Right forelimb (tissue), 1 donor: ENCODE measurements around the gene MICAL1.

Experiments
- DNase-seq: peaks from one replicate; pipeline ENCODE4 v3.0.0-alpha.2; 2018

MICAL1 gene

GRCh38 chr6:109428889-109429477 is 26.6 kb downstream of the MICAL1 start:
- no peak for DNase-seq

GRCh38 chr6:109424946-109425345 is 30.6 kb downstream of the MICAL1 start:
- no peak for DNase-seq

- DNase-seq = no peak
Observed at GRCh38 chr6:109421184-109421583, 34.4 kb downstream of the MICAL1 start.

- DNase-seq = no peak
Observed at GRCh38 chr6:109420751-109421150, 34.8 kb downstream of the MICAL1 start.

GRCh38 chr6:109417646-109418045 is 37.9 kb downstream of the MICAL1 start:
- no peak for DNase-seq

- no peak for DNase-seq
Observed at GRCh38 chr6:109411034-109411433, 44.5 kb downstream of the MICAL1 start.

- DNase-seq = no peak
Observed at GRCh38 chr6:109406196-109406595, 49.4 kb downstream of the MICAL1 start.

GRCh38 chr6:109397020-109397419 is 58.6 kb downstream of the MICAL1 start:
- DNase-seq = no peak

- DNase-seq = no peak
Observed at GRCh38 chr6:109396046-109396718, 59.4 kb downstream of the MICAL1 start.
